HG02642 (cell line): Measurements from ENCODE around the gene MYLK.

Source experiments
- ATAC-seq: cut with Tn5 transposase; IDR thresholded peaks from one replicate; pipeline ENCODE4 v1.9.1; 2021; ENCODE audit warnings: mild to moderate bottlenecking; ENCODE audit not compliant: unreplicated experiment, poor library complexity

Gene MYLK

GRCh38 chr3:123780656-123781055 is 103.5 kb downstream of the MYLK start:
- no peak for ATAC-seq

- ATAC-seq: no peak
These were observed 104.4 kb downstream of the MYLK start for GRCh38 chr3:123779655-123780231.

DNA sequence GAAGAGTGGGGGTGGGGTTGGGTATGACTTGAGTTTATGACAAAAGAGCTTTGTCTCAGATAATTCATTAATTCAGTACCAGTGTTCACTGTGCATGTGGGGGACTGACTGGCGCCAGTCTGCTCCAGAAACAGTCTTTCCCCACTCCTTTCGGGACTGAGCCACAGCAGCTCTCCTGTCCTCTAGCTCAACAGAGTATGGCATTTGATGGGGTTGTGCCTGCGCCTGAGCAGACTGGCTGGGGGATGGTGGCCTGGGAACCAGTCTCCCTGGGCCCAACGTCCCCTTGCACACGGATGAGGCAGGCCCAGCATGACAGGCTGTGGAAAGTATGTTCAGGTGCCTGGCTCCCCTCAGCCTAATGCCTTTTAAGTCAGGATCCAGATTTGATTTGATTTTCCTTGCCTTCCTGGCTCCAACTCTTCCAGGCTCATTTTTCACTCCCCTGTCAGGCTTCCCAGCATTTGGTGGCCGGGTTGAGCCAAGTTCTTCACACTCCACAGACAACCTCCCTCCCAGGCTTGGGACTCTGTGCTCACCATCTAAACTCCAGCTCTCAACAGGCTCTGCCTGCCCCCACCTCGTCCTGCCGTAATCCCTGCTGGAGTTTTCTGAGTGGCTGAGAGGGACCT is 105.0 kb downstream of the MYLK start:
- no peak for ATAC-seq

DNA sequence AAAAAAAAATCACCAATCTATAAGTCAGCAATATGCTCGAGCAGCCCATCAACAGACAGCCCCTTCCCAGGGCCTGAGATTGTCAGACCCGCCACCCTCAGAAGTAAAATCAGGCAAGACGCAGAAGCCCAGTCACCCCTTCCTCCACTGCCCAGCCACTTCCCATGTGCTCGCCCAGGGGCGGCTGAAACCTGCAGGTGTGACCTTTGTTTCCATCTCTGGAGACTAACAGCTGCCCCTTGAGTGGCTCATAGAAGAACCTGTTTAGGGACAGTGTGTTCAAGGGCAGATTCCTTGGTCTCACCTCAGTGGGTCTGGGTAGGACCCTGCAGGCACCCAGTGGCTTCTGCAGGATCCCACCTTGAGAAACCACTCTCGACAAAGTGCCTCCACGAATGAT is 105.6 kb downstream of the MYLK start:
- ATAC-seq: no peak

- no peak for ATAC-seq
These were observed 107.9 kb downstream of the MYLK start for GRCh38 chr3:123776071-123776782.

- no peak for ATAC-seq
These were observed 109.7 kb downstream of the MYLK start for GRCh38 chr3:123774474-123774873.

DNA sequence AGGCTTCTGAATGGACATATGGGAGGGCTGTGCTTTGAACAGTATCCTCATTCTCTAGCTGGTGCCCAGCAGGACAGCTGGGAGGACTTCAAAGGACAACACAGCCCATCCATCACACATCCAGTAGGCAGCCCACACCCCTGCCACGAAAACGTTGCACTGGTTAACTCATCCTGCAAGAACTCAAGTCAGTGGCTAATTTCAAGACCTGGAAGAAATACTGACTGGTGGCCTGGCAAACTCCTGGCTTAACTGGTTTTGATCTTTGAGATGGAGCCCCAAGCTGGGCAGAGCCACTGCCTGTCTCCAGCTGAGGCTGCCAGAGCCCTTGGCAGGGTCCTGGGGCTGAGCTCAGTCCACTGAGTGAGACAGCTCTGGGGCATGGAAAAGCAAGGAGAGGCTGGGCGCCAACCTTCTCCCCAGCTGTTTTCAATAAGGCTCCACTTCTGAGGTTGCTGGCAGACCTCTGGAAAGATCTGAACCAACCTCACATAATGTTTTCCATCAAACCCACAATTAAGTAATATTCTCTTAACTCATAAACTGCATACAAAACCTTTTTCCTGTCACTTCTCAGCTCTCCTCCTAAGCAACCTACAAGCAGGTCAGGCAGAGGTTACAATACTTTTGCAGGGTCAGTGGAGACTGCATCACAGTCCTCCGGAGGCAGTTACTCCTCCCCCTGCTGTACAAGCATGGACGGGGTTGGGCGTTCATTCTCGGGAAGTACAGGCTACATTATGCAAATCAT is 110.3 kb downstream of the MYLK start:
- ATAC-seq: no peak

- ATAC-seq: no peak
These were observed 114.8 kb downstream of the MYLK start for GRCh38 chr3:123769356-123769743.

DNA sequence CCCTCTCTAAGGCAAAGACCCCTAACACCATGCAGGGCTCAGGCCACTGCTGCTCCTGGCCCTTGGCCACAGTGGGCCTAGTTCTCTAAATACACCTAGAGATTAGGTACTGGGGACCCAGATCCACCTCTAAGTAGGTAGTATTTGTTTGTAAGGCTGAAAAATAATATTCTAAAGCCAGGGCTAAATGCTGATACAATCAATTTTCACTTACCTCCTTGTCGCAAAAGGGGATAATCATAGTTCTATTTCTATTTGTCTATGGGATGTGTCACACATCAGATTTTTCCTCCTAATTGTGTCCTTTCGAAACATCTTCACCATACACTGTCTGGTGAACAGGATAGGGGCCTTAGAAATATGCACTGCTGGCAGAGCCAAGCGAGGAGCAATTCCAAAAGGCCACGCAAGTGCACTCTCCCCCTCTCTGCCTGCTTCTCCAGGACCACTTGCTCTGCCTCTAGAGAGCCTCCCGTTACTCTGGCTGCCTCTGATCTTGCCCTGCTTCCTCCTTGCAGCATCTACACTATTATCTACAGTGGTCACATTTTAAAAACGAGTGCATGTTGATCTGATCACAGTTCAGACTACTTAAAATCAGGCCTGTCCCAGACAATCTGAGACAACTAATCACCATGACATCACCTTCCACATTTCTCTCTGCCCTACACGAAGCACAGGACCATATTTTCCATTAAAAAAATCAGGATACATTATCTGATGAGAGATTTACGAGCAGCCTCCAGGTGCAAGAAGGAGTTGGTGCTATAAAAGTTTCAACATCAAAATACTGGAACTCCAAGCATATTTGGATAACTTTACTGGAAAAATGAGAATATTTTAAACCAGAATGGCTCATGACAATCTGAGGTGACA is 115.4 kb downstream of the MYLK start:
- no peak for ATAC-seq

DNA sequence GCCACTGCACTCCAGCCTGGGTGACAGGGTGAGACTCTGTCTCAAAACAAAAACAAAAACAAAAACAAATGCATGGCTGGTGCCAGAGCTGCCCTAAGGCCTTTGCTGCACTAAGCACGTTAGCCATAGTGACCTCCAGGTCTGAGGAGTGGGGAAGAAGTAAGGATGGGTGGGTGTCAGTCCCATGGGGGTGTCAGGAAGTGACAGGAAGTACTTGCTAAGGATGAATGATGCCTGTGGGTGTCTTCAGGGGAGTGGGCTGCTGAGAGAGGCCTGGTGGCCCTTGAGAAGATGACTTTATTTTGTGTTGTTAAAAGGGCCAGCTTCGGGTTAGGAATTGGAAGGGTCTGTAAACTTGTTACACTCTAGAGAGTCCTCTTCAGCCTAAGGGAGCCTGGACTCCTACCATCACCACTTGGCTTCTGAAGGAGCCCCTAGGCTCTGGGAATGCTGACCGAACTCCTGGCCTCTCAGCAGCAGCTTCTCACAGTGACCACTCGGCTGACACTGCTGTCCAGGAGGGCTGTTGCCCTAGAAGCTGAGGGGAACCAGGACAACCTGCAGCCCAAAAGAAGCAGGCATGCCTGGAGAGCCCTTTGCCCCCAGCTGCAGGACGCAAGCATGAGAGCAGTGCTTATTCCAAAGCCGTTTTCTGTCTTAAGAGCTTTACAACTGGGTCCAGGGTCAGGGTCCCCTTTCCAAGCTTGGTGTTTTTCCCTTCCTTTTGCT is 116.4 kb downstream of the MYLK start:
- ATAC-seq: no peak

DNA sequence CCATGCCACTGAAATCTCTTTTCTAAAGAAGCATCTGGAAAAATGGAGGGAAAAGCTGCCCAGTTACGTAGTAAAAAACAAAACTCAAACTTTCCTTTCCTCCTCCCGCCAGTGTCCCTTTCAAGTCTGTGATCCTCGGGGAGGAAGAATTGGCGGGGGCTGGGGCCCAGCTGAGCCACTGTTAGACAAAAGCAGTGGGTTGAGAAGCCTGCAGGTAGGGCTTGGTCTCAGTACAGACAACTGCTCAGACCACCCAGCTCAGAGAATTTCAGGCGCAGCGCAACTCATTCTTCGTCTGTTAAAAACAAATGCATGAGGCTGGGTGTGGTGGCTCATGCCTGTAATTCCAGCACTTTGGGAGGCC is 117.1 kb downstream of the MYLK start:
- no peak for ATAC-seq

DNA sequence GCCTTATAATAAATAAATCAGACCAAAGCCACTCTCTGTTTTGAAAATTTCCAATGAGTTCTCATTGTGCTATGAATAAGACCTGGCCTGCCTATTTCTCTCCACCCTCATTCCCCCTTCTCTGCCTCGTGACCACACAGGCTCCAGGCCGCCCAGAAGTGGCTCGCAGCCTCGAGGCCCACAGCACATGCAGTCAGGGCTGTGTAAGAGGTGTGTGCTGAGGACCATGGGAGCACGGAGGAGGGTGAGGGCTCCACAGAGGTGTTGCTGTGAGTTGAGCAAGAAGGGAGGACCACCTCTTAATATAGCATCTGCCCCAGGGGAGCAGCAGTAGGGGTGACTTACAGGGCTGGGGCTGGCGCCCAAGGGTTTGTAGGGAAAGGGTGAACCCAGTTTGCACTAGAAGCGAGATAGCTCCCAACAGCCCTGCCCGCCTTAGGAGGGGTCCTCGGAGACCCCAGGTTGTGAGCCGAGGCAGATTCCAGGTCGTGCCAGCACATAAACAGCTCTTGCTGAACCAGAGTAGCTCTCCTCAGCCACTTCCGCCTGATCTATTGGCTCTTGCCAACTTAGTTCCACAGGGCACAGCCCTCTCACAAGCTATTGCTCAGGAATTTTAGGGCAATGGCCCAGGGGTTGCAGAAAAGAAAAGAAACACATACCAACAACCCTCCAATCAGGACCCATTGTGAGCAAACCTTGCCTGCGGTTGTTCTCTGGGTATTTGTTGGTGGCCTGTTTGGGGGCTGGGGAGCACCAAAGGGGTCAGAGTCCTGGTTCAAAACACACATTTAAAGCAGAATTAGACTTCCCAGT is 117.7 kb downstream of the MYLK start:
- ATAC-seq: no peak

- peak; percentile 50 for ATAC-seq
These were observed 118.5 kb downstream of the MYLK start for GRCh38 chr3:123765475-123766128.

DNA sequence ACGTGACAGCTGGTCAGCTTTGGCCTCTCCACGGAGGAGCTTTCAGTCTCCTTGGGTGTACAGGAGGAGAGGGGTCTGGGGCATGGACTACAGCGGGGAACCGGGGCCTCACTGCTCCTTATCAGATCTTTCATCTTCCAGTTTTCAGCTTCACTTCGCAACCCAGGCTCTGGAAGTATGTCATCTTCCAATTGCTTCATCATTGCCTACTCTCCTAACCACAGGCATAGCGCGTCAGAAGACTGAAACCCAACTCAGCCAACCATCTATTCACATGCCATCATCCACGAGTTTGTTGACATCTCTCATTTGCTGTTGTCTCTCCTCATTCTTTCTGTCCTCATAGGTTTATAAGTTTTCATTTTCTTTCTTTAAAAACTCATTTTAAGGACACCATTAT is 119.5 kb downstream of the MYLK start:
- ATAC-seq: no peak

GRCh38 chr3:123762805-123763204 is 121.3 kb downstream of the MYLK start:
- no peak for ATAC-seq

DNA sequence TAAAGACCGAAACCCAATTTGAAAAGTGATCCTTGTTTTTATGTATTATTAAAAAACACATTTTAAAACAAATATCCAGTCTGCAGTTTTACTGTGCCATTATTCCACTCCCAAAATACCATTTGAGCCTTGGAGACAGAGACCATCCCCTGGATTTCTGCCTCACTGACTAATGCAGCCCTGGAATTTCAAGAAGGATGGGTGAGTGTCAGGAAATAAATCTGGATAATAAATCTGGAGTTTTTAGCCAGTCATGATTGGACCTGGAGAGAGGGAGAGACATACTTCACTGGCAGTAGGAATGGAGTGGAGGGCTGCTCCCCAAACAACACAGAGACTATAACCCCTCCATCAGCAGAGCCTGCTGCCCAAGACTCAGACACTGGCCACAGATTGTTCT is 123.3 kb downstream of the MYLK start:
- ATAC-seq: no peak

DNA sequence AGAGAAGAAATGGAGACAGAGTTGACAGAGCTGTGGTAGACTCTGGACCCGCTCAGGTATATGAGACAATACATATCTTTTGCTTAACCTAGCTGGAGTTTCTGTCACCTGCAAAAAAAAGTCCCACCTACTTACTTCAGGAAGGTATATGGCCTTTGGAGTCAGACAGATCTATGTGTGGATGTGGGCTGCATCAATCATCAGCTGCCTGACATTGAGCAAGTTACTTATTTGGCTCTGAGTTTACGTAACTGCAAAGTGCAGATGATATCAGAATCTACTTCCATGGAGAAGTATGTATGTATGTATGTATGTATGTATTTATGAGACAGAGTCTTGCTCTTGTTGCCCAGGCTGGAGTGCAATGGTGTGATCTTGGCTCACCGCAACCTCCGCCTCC is 124.3 kb downstream of the MYLK start:
- no peak for ATAC-seq

- no peak for ATAC-seq
These were observed 124.8 kb downstream of the MYLK start for GRCh38 chr3:123759311-123759710.
